Cardiac fibroblast (primary cell): Measurements from ENCODE around the gene ELF5.

ENCODE experiments used
- DNase-seq, 2 donors: peaks; one replicate each; pipeline versions ENCODE4 v3.0.0 to v3.0.0-alpha.2; 2010; ENCODE audit warnings: low read depth in 2 of 2
- H3K4me3 ChIP-seq, 2 donors: replicated peaks in 1 of 2; 1 replicate in 1 of 2; 2 replicates in 1 of 2; pipeline ENCODE4 v1.5.1; 2011; ENCODE audit warnings: low read depth in 2 of 2, low read length in 2 of 2, mild to moderate bottlenecking in 2 of 2, moderate library complexity in 1 of 2
- CTCF ChIP-seq: IDR thresholded peaks from one replicate; pipeline ENCODE4 v1.5.1; 2011; ENCODE audit warnings: low read depth, mild to moderate bottlenecking, low read length, inconsistent platforms

Gene ELF5

GRCh38 chr11:34433899-34434298, 79.7 kb downstream of the ELF5 start:
- TF ChIP-seq CTCF, result no peak
- no peak overlapping the region for H3K4me3 ChIP-seq
- DNase-seq, result no peak

- no peak for TF ChIP-seq CTCF
- no peak for DNase-seq
- no peak overlapping the region for H3K4me3 ChIP-seq
Measured at GRCh38 chr11:34432822-34433221, 80.8 kb downstream of the ELF5 start.

- TF ChIP-seq CTCF, result no peak
- DNase-seq, result no peak
- H3K4me3 ChIP-seq, result no peak overlapping the region
Measured at GRCh38 chr11:34431979-34432378, 81.6 kb downstream of the ELF5 start.
